ENCODE data around the gene NR1H4. TPM values are rescaled to one million over a fixed set of nuclear protein-coding genes. Genes with fewer than 3 reads are reported as not detected.

Gene NR1H4
- total and polyA plus RNA-seq, 2 of the 13 experiments (the other 11 are each of a cell fraction or from before 2014, with no cell fraction given), result 27.3 to 114 TPM

GRCh38 chr12:100464529-100464928 is 9.1 kb upstream of the NR1H4 start (continued):
- TF ChIP-seq, protein P1, sequence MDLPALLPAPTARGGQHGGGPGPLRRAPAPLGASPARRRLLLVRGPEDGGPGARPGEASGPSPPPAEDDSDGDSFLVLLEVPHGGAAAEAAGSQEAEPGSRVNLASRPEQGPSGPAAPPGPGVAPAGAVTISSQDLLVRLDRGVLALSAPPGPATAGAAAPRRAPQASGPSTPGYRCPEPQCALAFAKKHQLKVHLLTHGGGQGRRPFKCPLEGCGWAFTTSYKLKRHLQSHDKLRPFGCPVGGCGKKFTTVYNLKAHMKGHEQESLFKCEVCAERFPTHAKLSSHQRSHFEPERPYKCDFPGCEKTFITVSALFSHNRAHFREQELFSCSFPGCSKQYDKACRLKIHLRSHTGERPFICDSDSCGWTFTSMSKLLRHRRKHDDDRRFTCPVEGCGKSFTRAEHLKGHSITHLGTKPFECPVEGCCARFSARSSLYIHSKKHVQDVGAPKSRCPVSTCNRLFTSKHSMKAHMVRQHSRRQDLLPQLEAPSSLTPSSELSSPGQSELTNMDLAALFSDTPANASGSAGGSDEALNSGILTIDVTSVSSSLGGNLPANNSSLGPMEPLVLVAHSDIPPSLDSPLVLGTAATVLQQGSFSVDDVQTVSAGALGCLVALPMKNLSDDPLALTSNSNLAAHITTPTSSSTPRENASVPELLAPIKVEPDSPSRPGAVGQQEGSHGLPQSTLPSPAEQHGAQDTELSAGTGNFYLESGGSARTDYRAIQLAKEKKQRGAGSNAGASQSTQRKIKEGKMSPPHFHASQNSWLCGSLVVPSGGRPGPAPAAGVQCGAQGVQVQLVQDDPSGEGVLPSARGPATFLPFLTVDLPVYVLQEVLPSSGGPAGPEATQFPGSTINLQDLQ (CRISPR knock-in tag; IDR thresholded peaks at IDR 0.05), result no peak
- peak; percentile 97 for TF ChIP-seq RARA (CRISPR knock-in tag; IDR thresholded peaks at IDR 0.05)
- no peak for TF ChIP-seq ZNF747 (CRISPR knock-in tag; IDR thresholded peaks at IDR 0.05; ENCODE audit: borderline replicate concordance)
- TF ChIP-seq ZNF260 (CRISPR knock-in tag; IDR thresholded peaks at IDR 0.05; ENCODE audit: borderline replicate concordance, low read depth), result no peak
- TF ChIP-seq POGZ (CRISPR knock-in tag; IDR thresholded peaks at IDR 0.05), result peak; percentile 50
- no peak for TF ChIP-seq BCLAF1 (IDR thresholded peaks at IDR 0.05)
- peak; percentile 45; the same call in 1 of the 2 replicates for TF ChIP-seq KDM6A (CRISPR knock-in tag; IDR thresholded peaks at IDR 0.05; ENCODE audit: low read depth)
- no peak for TF ChIP-seq JUND (CRISPR knock-in tag; IDR thresholded peaks at IDR 0.05)
- TF ChIP-seq SAP130 (CRISPR knock-in tag; IDR thresholded peaks at IDR 0.05; ENCODE audit: low read depth), result peak; percentile 67
- TF ChIP-seq ELF1 (CRISPR knock-in tag; IDR thresholded peaks at IDR 0.05), result no peak
- TF ChIP-seq ZBTB4 (CRISPR knock-in tag; IDR thresholded peaks at IDR 0.05; ENCODE audit: borderline replicate concordance), result no peak
- TF ChIP-seq, protein P2, sequence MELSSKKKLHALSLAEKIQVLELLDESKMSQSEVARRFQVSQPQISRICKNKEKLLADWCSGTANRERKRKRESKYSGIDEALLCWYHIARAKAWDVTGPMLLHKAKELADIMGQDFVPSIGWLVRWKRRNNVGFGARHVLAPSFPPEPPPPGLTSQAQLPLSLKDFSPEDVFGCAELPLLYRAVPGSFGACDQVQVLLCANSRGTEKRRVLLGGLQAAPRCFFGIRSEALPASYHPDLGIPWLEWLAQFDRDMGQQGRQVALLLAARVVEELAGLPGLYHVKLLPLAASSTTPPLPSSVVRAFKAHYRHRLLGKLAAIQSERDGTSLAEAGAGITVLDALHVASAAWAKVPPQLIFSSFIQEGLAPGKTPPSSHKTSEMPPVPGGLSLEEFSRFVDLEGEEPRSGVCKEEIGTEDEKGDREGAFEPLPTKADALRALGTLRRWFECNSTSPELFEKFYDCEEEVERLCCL (CRISPR knock-in tag; IDR thresholded peaks at IDR 0.05; ENCODE audit: borderline replicate concordance), result no peak
- no peak for TF ChIP-seq DNMT1 (CRISPR knock-in tag; IDR thresholded peaks at IDR 0.05)
- TF ChIP-seq, protein P3, sequence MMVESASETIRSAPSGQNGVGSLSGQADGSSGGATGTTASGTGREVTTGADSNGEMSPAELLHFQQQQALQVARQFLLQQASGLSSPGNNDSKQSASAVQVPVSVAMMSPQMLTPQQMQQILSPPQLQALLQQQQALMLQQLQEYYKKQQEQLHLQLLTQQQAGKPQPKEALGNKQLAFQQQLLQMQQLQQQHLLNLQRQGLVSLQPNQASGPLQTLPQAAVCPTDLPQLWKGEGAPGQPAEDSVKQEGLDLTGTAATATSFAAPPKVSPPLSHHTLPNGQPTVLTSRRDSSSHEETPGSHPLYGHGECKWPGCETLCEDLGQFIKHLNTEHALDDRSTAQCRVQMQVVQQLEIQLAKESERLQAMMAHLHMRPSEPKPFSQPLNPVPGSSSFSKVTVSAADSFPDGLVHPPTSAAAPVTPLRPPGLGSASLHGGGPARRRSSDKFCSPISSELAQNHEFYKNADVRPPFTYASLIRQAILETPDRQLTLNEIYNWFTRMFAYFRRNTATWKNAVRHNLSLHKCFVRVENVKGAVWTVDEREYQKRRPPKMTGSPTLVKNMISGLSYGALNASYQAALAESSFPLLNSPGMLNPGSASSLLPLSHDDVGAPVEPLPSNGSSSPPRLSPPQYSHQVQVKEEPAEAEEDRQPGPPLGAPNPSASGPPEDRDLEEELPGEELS (CRISPR knock-in tag; IDR thresholded peaks at IDR 0.05), result peak; percentile 90
- no peak for TF ChIP-seq SP2 (CRISPR knock-in tag; IDR thresholded peaks at IDR 0.05)
- no peak for TF ChIP-seq BHLHE40 (IDR thresholded peaks at IDR 0.05; ENCODE audit: low read length)
- TF ChIP-seq ZFAT (CRISPR knock-in tag; conservative IDR thresholded peaks at IDR 0.05), result no peak
